ENCODE measurements around the gene MLN.

Gene MLN

DNA sequence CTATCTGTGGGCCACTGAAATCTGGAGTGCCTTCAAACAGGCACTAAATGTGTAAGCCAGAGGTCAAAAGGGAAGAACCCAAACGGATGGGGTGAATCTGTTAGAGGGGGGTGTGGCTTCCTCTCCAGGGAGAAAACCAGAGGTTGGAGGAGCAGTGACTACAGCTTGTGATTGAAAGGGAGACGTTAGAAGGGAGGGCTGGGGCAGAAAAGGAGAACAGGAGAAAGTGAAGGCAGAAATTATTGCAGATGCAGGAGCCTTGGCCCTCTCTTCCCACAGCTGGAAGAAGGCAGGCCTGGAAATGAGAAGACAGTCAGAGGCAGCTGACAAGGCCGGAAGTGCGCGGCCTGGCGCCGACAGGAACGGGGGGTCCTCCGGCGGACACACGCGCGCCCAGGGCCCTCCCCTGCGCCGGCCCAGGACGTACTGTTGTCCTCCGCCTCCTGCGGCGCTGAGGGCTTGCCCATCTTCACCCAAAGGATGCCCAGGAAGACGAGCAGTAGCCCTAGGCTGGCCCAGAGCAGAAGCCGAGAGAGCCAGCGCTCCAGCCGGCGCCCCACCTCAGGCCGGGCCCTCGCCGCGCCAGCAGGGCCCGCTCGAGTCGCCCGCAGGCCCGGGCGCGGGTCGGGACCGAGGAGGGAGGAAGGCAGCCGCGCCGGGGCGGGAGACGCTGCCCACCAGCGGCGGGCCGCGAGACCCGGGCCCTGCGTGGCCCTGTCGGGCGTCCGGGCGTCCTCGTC is 15.7 kb downstream of the MLN start:
- DNase-seq, result peak; percentile 68

DNA sequence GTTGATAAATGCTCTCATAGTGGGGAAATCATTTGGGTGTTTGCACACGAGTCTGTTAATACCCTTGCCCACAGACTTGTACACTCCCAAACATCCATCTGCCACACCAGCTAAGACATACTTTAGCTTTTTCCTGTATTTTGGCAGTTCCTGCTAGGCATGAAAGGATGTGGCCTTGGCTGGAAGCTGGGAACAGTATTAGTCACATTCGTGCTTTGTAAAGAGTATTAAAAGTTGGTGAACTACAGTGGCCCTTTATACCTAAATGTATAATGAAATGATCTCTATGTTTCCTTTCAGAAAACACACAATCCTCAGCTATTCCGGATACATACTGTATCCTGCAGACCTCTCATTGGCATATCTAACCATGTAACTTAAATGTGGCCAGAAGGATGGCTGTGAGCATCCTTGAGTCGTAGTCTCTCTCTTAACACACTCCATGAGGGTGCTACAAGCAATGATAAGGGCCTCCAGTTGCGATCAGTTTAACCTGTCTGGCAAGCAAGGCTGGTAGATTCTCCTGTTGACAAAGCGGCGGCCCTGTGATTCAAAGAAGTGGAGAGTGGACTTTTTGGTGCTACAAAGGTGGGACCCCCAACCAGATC is 16.4 kb downstream of the MLN start:
- no peak for DNase-seq

DNA sequence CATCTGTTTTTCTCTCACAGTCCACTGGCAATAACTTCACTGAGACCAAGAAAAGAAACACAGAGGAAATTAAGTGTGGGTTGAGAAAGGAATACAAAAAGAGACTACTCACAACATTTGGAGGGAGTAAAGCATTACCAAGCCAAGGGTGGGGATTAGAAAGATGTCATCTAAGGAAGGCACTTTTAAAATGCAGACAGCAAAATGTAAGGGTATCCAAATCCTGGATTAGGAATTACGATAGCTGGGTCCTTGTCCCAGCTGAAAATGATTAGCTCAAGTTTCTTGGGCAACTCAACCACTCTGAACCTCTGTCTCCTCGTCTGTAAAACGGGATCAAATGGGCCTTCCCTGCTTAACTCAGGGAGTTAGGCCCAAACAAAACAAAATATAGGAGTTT is 17.1 kb downstream of the MLN start:
- no peak for DNase-seq

DNA sequence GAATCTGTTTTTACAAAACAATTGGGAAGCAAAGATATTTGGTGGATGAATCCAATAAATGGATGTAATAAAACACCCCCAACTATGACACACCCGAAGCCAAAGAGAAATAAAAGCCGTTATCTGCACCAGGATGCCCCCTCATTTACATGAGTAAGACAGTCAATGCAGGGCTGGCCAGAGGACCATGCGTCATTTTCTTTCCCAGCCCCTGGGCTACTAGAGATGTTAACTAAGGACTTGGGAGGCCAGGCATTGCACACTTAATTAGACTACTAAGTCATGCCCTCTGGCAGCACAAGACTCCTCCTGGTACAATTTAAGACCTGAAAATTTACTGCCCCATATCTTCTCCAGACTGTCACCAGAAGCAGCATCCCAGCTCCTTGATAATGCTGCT is 18.0 kb downstream of the MLN start:
- no peak for DNase-seq

DNA sequence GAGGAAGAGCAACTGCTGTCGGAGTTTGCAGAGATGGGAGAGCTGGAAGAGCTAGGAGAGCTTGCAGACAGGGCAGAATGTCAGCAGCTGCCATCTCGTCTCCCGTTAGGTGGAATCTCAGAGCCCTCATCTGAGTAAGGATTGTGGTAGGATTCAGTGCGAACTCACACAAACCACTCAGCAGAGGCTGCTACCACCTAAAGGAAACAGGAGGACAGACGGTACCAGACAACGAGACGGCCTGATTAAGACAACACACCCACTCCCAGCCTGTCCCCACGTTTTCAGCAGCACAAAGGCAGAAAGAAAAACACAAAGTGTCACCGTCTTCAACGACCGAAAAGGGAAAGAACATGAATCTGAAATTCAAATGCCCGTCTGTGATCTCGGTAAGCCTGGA is 19.0 kb downstream of the MLN start:
- DNase-seq, result no peak

DNA sequence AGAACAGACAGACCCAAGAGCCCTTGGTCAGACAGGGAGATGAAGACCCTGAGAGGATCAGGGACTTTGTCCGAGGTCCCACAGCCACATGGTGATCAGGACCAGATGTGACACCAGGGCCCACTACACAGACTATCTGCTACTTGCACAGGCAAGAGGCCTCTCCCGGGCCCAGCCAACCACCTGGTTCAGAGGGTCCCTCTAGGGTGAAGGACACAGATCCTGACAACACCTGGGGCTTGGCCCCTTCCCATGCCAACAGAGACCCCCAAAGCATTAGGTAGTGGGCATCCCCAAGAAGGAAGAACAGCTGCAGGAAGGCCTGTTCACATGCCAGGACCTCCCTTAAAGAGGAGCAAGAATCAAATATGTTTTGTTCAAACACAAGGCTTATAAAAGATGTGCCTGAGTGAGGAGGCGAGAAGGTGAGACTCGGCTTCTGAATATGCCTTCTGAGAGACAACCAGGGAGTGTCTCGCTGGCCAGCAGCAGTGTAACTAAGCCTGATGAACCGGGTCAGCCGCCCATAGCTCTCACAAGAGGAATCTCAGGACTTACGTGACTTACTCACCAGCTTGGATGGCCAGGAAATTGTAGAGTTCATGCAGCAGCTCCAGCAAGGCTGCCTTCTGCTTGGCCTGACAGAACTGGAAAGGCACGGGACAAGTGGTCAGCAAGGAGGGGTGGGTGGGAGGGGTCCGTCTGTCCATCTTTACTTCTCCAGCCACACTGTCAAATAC is 19.9 kb downstream of the MLN start:
- DNase-seq, result no peak

DNA sequence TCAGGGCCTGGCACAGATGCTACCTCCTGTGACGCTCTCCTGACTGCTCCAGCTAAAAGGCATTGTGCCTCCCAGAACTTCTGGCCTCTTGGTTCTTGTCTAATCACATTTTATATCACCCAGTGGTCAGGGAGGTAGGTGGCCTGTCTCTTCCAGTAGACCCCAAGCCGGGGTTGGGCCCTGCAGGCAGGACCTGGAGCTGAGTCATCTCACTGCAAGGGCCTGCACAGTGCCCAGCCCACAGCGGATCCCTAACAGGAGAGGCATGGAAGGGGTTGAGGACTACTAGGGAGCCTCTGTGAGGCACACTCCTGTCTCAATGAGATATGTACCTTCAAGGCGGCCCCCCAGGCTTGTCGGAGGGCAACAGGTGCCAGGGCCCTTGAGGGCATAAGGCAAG is 21.2 kb downstream of the MLN start:
- no peak for DNase-seq

DNA sequence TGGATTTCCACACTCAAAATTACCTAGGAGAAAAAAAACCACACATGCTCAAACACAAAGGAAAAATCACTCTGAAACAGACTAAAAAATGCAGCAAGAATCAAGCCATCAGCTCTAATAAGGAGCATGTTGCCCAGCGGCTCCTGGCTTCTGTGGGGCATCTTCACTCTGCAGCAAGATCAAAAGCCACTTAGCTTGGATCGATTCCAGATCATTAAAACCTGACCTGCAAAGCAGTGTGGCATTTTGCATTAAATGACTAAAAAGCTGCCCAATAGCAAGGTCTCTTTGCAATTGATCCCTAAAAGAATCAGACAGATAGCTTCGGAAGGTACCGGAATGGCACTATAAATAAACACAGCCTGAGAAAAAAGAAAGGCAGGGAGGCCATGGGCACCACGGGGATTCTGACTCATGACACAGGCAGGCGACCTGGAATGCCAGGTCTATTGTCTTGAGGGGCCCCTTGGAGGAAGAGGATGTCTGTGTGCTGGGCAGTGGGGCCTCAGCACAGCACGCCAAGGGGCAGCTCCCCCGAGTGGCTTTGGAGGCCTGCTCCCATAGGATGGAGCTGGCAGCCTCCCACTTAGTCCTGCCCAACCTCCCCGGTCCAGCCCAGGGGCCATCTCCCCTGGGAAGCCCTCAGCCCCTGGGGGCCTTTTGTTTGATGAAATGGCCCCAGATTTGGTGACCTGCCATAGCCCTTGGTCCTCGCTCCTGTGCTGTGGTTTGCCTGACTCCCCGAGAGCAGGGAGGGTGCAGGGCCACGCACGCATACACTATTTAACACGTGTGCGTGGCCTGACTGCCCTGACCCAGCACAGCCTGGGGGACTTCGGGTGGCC is 22.4 kb downstream of the MLN start:
- DNase-seq, result no peak

DNA sequence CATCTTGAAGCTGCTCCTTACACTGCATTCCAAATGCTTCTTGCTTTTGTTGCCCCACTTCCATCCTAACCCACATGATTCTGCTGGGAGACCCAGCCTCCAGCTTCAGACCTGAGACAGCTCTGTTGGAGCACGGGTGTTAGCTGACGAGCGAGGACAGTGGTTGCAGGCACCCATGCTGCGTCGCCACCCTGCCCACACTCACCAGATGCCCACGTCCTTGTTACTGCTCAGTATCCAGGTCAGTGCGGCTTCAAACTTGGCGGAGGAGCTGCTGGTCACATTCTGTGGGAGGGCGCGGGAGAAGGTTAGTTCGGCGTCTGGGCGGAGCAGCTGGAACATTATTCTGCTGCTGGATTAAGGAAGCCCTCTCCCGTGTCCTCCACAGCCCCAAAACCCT is 23.9 kb downstream of the MLN start:
- DNase-seq, result no peak

DNA sequence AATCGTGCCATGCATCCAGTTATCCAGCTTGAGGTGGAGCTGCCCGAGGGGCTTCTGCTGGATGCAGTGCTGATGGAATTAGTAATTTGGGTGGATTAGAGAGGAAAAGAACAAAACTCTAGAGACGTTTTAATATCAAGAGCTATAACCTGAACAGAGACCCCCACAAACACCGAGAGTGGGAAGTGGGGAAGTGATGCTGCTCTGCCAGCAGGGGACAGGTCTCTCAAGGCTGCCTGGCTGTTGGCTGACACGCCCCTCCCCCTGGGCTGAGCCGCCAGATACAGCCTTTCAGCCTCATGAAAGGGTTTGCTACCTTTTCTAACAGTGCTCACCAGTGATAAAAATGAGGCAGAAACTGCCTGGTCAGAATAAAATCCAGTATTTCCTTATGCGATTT is 24.5 kb downstream of the MLN start:
- DNase-seq, result no peak

DNA sequence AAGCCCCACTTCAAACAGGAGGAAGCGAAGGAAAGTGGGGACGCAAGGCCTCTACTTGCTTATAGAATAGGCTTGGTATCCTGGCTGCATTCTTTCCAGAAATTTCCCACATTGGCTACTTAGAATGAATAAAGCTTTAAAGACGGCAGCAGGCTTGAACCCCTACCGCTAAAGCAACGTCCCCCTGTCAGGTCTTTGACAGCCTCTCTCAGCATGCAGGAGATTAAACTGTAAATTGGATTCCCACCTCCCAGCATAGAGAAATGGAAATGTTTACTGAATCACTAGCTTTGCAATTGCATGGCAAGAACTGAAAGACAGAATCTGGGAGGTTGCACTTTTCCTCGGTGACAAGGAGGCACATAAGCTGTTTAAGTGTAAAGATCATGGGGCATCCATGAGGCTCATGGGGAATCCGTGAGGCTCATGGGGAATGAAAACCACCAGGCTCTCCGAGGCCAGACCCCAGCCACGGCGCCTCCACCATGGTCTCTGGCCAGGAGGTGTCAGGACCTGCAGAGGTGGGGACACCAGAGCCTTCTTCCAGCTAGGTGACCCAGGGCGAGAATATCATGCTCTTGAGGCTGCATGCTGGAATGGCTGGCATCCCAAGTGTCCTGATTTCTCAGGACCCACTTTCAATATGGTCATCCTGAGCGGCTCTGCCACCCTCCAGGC is 25.2 kb downstream of the MLN start:
- no peak for DNase-seq

DNA sequence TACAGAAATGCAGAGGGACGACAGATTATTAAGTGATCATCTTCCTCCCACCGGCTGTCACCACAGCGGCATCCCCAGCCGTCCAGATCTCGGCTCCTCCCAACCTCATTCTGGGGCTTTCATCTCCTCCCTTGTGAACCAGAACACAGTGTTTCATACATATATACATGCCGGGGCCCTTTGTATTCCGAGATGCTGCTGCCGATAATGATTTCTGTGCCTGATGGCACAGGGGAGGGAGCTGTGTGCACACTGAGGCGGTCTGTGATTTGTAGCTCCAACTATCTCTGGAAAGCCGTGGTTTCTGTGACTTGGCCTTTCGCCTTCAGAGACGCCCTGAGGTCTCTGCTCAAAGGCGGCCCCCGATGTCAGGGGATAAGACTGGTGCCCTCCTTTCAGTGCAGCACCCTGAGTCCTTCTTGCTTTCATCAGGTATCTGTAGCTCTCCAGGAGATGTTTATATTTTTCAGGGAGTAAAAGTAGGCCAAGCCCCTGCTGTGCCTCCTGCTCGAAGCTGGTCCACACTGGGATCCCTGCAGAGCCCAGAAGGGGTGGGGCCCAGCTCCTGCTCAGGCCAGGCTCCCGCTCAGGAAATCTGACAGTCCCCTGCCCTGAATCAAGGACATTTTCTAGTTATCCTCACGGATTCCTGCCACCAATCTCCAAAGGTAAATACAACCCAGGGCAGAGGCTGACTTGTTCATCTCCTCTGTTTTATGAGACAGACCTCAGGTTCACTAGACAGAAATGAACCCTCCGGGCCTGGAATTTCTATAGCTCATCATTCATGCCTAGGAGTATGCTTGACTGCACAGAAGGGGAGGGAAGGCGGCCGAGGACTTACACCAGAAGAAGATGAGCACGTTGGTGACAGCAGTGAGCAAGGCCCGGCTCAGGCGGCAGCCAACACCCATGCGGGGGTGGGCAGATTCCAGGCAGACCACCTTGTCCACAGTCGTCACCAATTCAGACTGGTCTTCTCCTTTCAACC is 26.1 kb downstream of the MLN start:
- DNase-seq, result no peak

DNA sequence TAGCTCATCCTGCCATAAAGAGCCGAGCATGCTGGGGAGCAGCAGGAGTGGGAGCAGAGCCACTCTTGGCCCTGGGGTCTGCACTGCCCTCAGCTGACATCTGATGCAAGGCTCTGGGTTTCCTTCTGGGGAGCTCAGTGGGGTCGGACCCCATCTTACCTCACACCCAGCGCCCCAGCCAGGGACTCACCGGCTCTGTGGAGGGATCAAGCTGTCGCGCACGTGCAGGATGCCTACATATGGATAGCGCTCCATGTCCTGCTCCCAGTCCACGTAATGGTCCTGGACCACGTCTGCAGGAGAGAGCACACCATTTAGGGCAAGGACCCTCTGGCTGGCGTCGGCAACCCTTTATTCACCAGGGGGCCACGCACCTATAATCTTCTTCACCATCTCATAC is 27.0 kb downstream of the MLN start:
- DNase-seq, result no peak

DNA sequence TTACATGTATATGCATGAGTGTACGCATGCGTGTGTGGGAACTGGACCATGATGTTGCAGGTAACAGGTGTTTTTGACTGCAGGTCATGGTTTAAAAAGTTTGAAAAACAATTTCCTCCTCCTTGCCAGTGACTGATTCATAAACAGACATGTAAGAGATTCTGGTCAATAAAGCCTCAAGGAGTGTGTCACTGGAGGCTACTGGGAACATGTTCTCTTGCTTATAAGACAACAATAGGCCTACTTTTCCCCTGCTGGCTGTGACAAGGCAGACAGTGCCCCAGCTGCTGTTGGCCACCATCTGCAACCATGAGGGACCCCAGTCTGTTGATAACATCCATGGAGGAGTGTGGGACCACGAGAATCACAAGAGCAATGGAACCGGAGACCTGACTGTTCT is 27.6 kb downstream of the MLN start:
- no peak for DNase-seq

DNA sequence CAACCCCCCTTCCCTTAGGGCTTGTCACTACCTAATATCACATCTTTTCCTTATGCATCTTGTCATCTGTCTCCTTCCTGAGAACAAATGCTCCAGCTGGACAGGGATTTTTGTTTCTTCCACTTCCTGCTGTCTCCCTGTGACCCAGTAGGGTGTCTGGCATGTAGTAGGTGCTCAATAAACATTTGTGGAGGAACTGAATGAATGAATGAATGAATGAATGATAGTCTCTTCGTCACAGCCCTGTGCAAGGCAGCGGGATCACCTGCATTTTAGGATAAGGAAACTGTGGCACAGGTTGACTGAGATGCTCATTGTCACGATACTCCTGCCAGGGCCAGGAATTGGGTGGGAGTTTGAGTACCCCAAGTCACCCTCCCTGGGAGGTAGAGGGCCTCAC is 29.0 kb downstream of the MLN start:
- no peak for DNase-seq

DNA sequence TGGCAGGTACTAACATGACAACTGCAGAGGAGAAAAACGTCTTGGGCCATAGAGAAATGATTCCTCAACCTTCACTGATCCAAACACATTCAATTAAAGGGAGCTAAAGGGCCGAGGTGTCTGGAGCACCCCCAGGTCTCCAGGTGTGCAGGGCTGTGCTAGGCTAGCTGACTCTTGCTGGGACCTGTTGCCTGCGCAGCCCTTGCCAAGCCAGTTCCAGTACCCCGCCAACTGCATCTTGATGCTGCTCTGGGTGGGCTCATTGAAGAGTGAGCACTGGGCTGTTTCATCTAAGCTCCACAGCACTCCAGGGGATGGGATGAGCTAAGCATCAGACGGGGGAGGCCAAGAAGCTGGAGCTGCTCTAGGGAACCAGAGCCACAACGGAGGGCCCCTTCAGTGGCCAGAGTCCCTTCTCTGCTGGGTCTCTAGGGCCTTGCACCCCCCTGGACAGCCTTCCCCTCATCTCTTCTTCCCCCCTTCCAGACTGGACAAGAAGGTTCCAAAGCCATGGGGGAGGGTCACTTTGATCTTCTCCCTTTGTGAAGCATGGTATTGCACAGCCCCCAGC is 30.8 kb downstream of the MLN start:
- DNase-seq, result no peak

DNA sequence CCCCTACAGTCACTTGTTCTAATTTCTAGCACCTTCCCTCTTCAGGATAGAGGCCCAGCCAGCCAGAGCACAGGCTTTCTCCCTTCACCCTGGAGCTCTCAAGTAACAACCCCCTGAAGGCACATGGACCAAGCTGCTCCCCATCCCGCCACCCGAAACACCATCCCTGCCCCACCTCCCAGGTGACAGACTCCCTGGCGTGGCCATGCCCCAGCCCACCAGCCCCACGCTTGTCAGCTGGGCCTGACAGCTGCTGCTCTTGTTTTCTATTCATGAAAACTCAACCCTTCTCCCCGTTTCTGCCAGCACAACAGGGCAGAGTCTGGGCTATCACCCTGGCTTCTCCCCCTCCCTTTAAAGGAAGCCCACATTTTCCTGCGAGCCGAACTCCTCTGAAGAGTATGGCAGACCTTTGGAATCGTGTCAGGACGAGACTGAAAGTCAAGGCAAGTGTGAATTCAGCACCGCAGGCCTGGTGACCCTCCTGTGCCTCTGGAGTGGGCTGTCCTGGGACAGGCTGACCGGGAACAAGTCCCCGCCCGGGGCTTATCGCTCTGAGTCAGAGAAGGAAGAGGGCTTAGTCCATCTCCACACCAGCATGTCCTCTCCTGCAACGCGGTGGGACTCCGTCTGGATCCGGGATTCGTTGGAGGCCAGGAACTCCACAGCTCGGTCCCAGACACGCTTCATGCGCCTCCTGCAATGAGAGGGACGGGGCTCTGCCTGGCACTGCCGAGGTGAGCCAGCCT is 31.5 kb downstream of the MLN start:
- DNase-seq, result no peak

DNA sequence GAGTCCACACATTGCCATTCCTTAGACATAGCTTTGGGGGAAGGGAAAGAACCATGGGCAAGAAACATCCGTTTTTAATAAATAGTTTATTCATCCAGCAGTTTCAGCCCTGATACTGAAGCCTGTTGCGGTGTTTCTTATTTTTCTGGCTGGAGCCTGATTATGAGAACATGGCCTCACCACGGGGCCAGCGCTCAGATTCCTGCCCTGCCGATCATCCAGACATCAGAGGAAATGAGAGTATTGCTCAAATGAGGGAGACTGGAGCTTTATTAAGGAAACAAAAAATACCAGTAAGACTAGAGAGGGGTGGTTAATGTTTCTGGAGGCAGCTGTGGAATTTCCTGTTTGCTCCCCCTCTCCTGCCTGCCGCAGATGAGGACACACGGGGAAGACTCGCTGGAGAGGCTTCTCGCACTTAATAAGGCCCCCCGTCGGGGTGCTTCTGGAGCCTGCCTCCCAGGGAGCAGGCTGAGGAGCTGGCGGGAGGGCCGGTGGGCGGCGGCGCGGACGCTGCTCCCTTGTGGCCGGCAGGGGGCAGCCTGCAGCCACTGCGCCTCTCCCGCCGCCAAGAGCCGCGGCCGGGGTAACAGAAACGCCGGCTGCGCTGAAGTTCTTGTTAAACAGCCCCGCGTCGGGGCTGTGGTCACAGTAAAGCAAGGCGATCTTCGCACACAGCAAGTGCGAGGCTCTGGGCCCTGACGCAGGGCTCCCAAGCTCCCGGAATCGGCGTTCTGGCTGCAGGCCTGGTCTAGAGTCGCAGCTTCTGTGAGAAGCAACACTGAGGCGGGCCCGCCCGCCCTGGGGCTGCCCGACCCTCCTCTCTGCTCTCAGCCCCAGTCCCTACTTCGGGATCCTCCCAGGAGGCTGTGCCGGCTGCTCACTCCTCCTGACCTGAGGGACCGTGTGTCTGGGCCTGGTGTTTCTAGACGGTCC is 32.4 kb downstream of the MLN start:
- DNase-seq, result peak; percentile 64

DNA sequence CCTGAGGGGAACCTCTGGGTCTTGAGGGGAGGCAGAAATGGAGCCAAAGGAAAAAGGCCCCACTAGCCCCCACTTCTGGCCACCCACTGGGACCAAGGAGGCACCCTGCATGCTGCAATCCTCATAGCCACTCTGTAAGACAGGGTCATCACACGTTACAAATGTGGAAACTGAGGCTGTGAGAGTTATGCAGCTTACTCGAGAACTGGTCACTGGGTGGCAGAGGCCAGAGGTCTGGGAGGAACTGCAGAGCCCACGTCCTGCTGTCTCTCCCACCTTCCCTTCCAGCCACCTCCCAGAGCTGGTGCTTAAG is 33.0 kb downstream of the MLN start:
- DNase-seq, result no peak
